Activated naive CD8-positive, alpha-beta T cell treated with anti-CD3 and anti-CD28 coated beads, Interleukin-2, amount 50 U/mL, for 16 hours (primary cell): Measurements from ENCODE around the gene ZFC3H1.
A peak's percentile ranks its signal among the peaks of the same experiment; 100 is the strongest.

Experiments
- DNase-seq: peaks from one replicate; pipeline ENCODE4 v3.0.0-alpha.2; 2020; ENCODE audit warnings: low read depth, low spot score

Gene ZFC3H1

GRCh38 chr12:71671816-71672215, 8.2 kb upstream of the ZFC3H1 start:
- no peak for DNase-seq

GRCh38 chr12:71671311-71671710, 7.7 kb upstream of the ZFC3H1 start:
- DNase-seq, result no peak

- DNase-seq, result no peak
Measured at GRCh38 chr12:71666259-71666658, 2.6 kb upstream of the ZFC3H1 start.

- DNase-seq, result no peak
Measured at GRCh38 chr12:71665090-71665463, 1.4 kb upstream of the ZFC3H1 start.

- DNase-seq, result no peak
Measured at GRCh38 chr12:71664411-71665089, 902 bp upstream of the ZFC3H1 start.

- DNase-seq, result peak; percentile 40
Measured at GRCh38 chr12:71662849-71663560, 643 bp downstream of the ZFC3H1 start.

- no peak for DNase-seq
Measured at GRCh38 chr12:71661977-71662530, 1.6 kb downstream of the ZFC3H1 start.

- DNase-seq, result no peak
Measured at GRCh38 chr12:71656740-71657139, 6.9 kb downstream of the ZFC3H1 start.

GRCh38 chr12:71655907-71656306, 7.7 kb downstream of the ZFC3H1 start:
- no peak for DNase-seq

- DNase-seq, result no peak
Measured at GRCh38 chr12:71655495-71655894, 8.2 kb downstream of the ZFC3H1 start.

GRCh38 chr12:71654200-71654599, 9.4 kb downstream of the ZFC3H1 start:
- no peak for DNase-seq

- DNase-seq, result no peak
Measured at GRCh38 chr12:71653137-71653536, 10.5 kb downstream of the ZFC3H1 start.

- DNase-seq, result no peak
Measured at GRCh38 chr12:71652656-71653055, 11.0 kb downstream of the ZFC3H1 start.

- DNase-seq, result no peak
Measured at GRCh38 chr12:71649401-71649800, 14.2 kb downstream of the ZFC3H1 start.

GRCh38 chr12:71648537-71648936, 15.1 kb downstream of the ZFC3H1 start:
- DNase-seq, result no peak

GRCh38 chr12:71646512-71646911, 17.1 kb downstream of the ZFC3H1 start:
- no peak for DNase-seq

- DNase-seq, result no peak
Measured at GRCh38 chr12:71645268-71645667, 18.4 kb downstream of the ZFC3H1 start.

GRCh38 chr12:71642264-71642663, 21.4 kb downstream of the ZFC3H1 start:
- no peak for DNase-seq

- DNase-seq, result no peak
Measured at GRCh38 chr12:71641390-71641789, 22.3 kb downstream of the ZFC3H1 start.

GRCh38 chr12:71640316-71640715, 23.3 kb downstream of the ZFC3H1 start:
- no peak for DNase-seq

GRCh38 chr12:71639341-71639760, 24.3 kb downstream of the ZFC3H1 start:
- DNase-seq, result no peak

- no peak for DNase-seq
Measured at GRCh38 chr12:71638499-71638898, 25.1 kb downstream of the ZFC3H1 start.

GRCh38 chr12:71636704-71637115, 26.9 kb downstream of the ZFC3H1 start:
- no peak for DNase-seq
